Measurements from ENCODE around the gene KLHL6. TPM values are rescaled to one million over a fixed set of nuclear protein-coding genes. Genes with fewer than 3 reads are reported as not detected.

Gene KLHL6
- total RNA-seq, 4 donors from 2014 or later: 0.60 to 17.0 (median 2.7) TPM

DNA sequence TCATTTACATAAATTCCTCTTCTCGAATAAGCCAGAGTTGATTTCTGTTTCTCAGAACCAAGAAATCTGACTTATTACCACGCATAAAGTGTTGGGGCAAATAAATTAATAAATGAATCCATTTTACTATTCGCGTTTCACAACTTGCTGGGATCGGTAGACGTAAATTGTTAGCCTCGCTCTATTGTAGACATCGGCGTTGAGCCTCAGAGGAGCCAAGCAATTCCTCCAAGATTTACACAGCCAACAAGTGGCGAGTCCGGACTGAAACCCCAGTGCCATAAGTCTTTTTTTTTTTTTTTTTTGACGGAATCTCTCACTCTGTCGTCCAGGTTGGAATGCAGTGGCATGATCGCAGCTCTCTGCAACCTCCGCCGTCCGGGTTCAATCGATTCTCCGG is 8.9 kb downstream of the KLHL6 start:
- Histone ChIP-seq H3K27me3 (no peaks in the 10 kb centered on the region), H3K36me3 (no peaks in the 10 kb centered on the region), H3K4me3 (no peak overlapping the region), H3K27ac (no peak overlapping the region), H3K9me3 (no peaks in the 10 kb centered on the region), H3K4me1 (peaks cover 0 to 4% (median 1%) of the 10 kb centered on the region in 4 donors)
- in situ Hi-C loops (cut with MboI; ENCODE audit: low pct_ligation_motif_present in 1 of 4, low pct_unique_long_range_greater_than_20kb in 1 of 4, low sequenced_read_pairs in 3 of 4): no loop called here
- no peak for DNase-seq
- 92 to 95% methylated on average over 14 to 19 of the region's 19 CpGs for WGBS, 2 donors (ENCODE audit: low coverage in 1 of 2)
- intact Hi-C loops (cut with DNase I; ENCODE audit: low total_unique reads): no loop called here
- TF ChIP-seq POLR2A (IDR thresholded peaks at IDR 0.05) (no peak), POLR2AphosphoS5 (IDR thresholded peaks at IDR 0.05) (no peak), EP300 (IDR thresholded peaks at IDR 0.05; ENCODE audit: low read depth) (no peak)
- TF ChIP-seq, protein P1, sequence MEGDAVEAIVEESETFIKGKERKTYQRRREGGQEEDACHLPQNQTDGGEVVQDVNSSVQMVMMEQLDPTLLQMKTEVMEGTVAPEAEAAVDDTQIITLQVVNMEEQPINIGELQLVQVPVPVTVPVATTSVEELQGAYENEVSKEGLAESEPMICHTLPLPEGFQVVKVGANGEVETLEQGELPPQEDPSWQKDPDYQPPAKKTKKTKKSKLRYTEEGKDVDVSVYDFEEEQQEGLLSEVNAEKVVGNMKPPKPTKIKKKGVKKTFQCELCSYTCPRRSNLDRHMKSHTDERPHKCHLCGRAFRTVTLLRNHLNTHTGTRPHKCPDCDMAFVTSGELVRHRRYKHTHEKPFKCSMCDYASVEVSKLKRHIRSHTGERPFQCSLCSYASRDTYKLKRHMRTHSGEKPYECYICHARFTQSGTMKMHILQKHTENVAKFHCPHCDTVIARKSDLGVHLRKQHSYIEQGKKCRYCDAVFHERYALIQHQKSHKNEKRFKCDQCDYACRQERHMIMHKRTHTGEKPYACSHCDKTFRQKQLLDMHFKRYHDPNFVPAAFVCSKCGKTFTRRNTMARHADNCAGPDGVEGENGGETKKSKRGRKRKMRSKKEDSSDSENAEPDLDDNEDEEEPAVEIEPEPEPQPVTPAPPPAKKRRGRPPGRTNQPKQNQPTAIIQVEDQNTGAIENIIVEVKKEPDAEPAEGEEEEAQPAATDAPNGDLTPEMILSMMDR (IDR thresholded peaks at IDR 0.05): no peak

- Histone ChIP-seq H3K4me1 (peaks cover 0 to 6% (median 2%) of the 10 kb centered on the region in 4 donors), H3K4me3 (no peak overlapping the region), H3K36me3 (no peaks in the 10 kb centered on the region), H3K27me3 (no peaks in the 10 kb centered on the region), H3K9me3 (no peaks in the 10 kb centered on the region), H3K27ac (no peak overlapping the region)
- intact Hi-C loops (cut with DNase I; ENCODE audit: low total_unique reads) (no loop called here), in situ Hi-C loops (cut with MboI; ENCODE audit: low pct_ligation_motif_present in 1 of 4, low pct_unique_long_range_greater_than_20kb in 1 of 4, low sequenced_read_pairs in 3 of 4) (no loop called here)
- TF ChIP-seq POLR2A (IDR thresholded peaks at IDR 0.05): no peak
- 68 to 87% methylated on average over 4 to 6 of the region's 6 CpGs for WGBS, 2 donors (ENCODE audit: low coverage in 1 of 2)
- DNase-seq: no peak
Observed at GRCh38 chr3:183545708-183546107, 9.8 kb downstream of the KLHL6 start.

- H3K4me1 ChIP-seq: peaks cover 0 to 10% (median 0%) of the 10 kb centered on the region in 4 donors
- no peaks in the 10 kb centered on the region for H3K36me3 ChIP-seq
- TF ChIP-seq EP300 (IDR thresholded peaks at IDR 0.05; ENCODE audit: low read depth): no peak
- TF ChIP-seq POLR2A (IDR thresholded peaks at IDR 0.05): no peak
- no peak for TF ChIP-seq POLR2AphosphoS5 (IDR thresholded peaks at IDR 0.05)
- TF ChIP-seq, protein P1 (IDR thresholded peaks at IDR 0.05): no peak
- no peak for DNase-seq
- H3K27ac ChIP-seq: peak overlapping the region in 2 of 4 donors; percentile 41 to 67
- WGBS, 2 donors (ENCODE audit: low coverage in 1 of 2): 90 to 100% methylated on average over 4 of the region's 4 CpGs
- in situ Hi-C loops (cut with MboI; ENCODE audit: low pct_ligation_motif_present in 1 of 4, low pct_unique_long_range_greater_than_20kb in 1 of 4, low sequenced_read_pairs in 3 of 4) (no loop called here), intact Hi-C loops (cut with DNase I; ENCODE audit: low total_unique reads) (no loop called here)
- no peak overlapping the region for H3K4me3 ChIP-seq
- no peaks in the 10 kb centered on the region for H3K27me3 ChIP-seq
- no peaks in the 10 kb centered on the region for H3K9me3 ChIP-seq
Observed at GRCh38 chr3:183542355-183542754, 13.2 kb downstream of the KLHL6 start.

- peak overlapping the region in 3 of 4 donors; percentile 37 to 67 (median 41) for H3K27ac ChIP-seq
- peaks cover 0 to 10% (median 0%) of the 10 kb centered on the region in 4 donors for H3K4me1 ChIP-seq
- intact Hi-C loops (cut with DNase I; ENCODE audit: low total_unique reads) (no loop called here), in situ Hi-C loops (cut with MboI; ENCODE audit: low pct_ligation_motif_present in 1 of 4, low pct_unique_long_range_greater_than_20kb in 1 of 4, low sequenced_read_pairs in 3 of 4) (no loop called here)
- no peak for DNase-seq
- H3K4me3 ChIP-seq: no peak overlapping the region
- no peaks in the 10 kb centered on the region for H3K27me3 ChIP-seq
- whole genome bisulfite sequencing, 2 donors (ENCODE audit: low coverage in 1 of 2): 0 to 57% methylated on average over 1 to 3 of the region's 3 CpGs
- TF ChIP-seq POLR2A (IDR thresholded peaks at IDR 0.05): no peak
- no peak for TF ChIP-seq EP300 (IDR thresholded peaks at IDR 0.05; ENCODE audit: low read depth)
- no peak for TF ChIP-seq POLR2AphosphoS5 (IDR thresholded peaks at IDR 0.05)
- TF ChIP-seq, protein P1 (IDR thresholded peaks at IDR 0.05): no peak
- H3K36me3 ChIP-seq: no peaks in the 10 kb centered on the region
- no peaks in the 10 kb centered on the region for H3K9me3 ChIP-seq
Observed at GRCh38 chr3:183541738-183542137, 13.8 kb downstream of the KLHL6 start.

DNA sequence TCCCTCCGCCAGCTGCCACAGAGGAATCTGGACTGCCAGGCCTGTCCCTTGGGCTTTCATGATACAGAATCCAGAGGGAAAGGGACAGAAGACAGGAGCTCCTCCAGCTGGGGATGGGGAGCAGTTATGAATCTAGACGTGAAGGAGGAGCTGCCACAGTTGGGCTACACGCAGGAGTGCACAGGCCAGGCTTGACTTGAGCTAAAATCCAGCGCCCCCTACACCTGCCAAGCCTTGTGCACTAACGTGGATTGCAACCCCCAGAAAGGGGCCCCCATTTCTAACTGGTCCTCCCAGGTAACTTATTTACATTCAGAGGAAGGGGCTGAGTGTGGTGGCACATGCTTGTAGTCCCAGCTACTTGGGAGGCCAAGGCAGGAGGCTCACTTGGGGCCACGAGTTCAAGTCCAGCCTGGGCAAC is 14.3 kb downstream of the KLHL6 start:
- Histone ChIP-seq H3K27ac (peak overlapping the region; percentile 33 to 67 (median 39)), H3K9me3 (no peaks in the 10 kb centered on the region), H3K27me3 (no peaks in the 10 kb centered on the region), H3K4me1 (peaks cover 0 to 10% (median 0%) of the 10 kb centered on the region in 4 donors), H3K4me3 (no peak overlapping the region), H3K36me3 (no peaks in the 10 kb centered on the region)
- TF ChIP-seq EP300 (IDR thresholded peaks at IDR 0.05; ENCODE audit: low read depth): no peak
- DNase-seq: no peak
- 73 to 79% methylated on average over 5 to 6 of the region's 6 CpGs for WGBS, 2 donors (ENCODE audit: low coverage in 1 of 2)
- intact Hi-C loops (cut with DNase I; ENCODE audit: low total_unique reads): no loop called here
- in situ Hi-C loops (cut with MboI; ENCODE audit: low pct_ligation_motif_present in 1 of 4, low pct_unique_long_range_greater_than_20kb in 1 of 4, low sequenced_read_pairs in 3 of 4): no loop called here
